Endothelial cell of umbilical vein (primary cell): ENCODE measurements around the gene SLC19A1. TPM values are rescaled to one million over a fixed set of nuclear protein-coding genes. Genes with fewer than 3 reads are reported as not detected.

Experiments used
- BruUV-seq: library from RNA; stranded (reverse); fragments of 400-500 nt; replicated peaks from 2 replicates; lab custom pipeline; 2021; lab: Mats Ljungman, UMichigan
- CTCF ChIA-PET: fragments of 300-600, 350-600 bp; sonication (Branson Sonifier 250); formaldehyde crosslinking; loops from one replicate; lab custom pipeline; 2021; ENCODE audit warnings: antibody characterized with exemption, inconsistent platforms; lab: Charles Lee
- POLR2A ChIA-PET: fragments of 300-600, 350-600 bp; sonication (Branson Sonifier 250); formaldehyde crosslinking; loops from one replicate; lab custom pipeline; 2021; ENCODE audit warnings: antibody characterized with exemption, inconsistent platforms; lab: Charles Lee
- DNase-seq: peaks from one replicate; pipeline ENCODE4 v3.0.0-alpha.2; 2011; ENCODE audit warnings: low read depth, low spot score
- FAIRE-seq: peaks from 2 replicates; lab custom pipeline; 2011; peaks lifted over from hg19 to GRCh38; lab: Jason Lieb, UNC
- H2AFZ ChIP-seq: 2 replicates; pipeline ENCODE4 v1.6.0; 2012; ENCODE audit warnings: low read depth, low read length, control low read depth, inconsistent platforms
- H3K27ac ChIP-seq: 2 replicates; pipeline ENCODE4 v1.5.1; 2011; ENCODE audit warnings: low read depth, mild to moderate bottlenecking, control low read depth, low read length, moderate library complexity; ENCODE audit not compliant: insufficient read depth
- H3K27me3 ChIP-seq, 2 experiments: 2 replicates each; pipeline versions ENCODE4 v1.6.0 to v1.6.1; 2011; ENCODE audit warnings: low read length in 2 of 2, mixed read lengths in 1 of 2; ENCODE audit not compliant: control insufficient read depth in 2 of 2, insufficient read depth in 2 of 2
- H3K36me3 ChIP-seq, 2 experiments: 2 replicates in 1 of 2; 3 replicates in 1 of 2; pipeline ENCODE4 v1.5.1; 2011; ENCODE audit warnings: low read length in 2 of 2, mild to moderate bottlenecking in 1 of 2, moderate library complexity in 1 of 2; ENCODE audit not compliant: control insufficient read depth in 2 of 2, insufficient read depth in 2 of 2; ENCODE audit errors: extremely low read depth in 1 of 2
- H3K4me1 ChIP-seq: 3 replicates; pipeline ENCODE4 v1.5.1; 2011; ENCODE audit warnings: mild to moderate bottlenecking, low read length; ENCODE audit not compliant: control insufficient read depth, insufficient read depth; ENCODE audit errors: extremely low read depth
- H3K4me2 ChIP-seq: 2 replicates; pipeline ENCODE4 v1.6.1; 2011; ENCODE audit warnings: low read length, control low read depth, mixed read lengths; ENCODE audit not compliant: insufficient read depth
- H3K4me3 ChIP-seq, 3 experiments: fragments of 200-600 bp in 1 of 3; sonication (generic), shearing (Covaris generic) in 1 of 3; replicated peaks in 1 of 3; 2 replicates each; pipeline ENCODE4 v1.5.1; 2011 to 2016; ENCODE audit warnings: control low read depth in 3 of 3, low read length in 3 of 3, mild to moderate bottlenecking in 2 of 3, inconsistent platforms in 1 of 3, low read depth in 1 of 3, moderate library complexity in 1 of 3; ENCODE audit not compliant: insufficient read depth in 1 of 3
- H3K79me2 ChIP-seq: 2 replicates; pipeline ENCODE4 v1.6.0; 2012; ENCODE audit warnings: low read length, inconsistent platforms; ENCODE audit not compliant: control insufficient read depth, insufficient read depth
- H3K9ac ChIP-seq: replicated peaks from 2 replicates; pipeline ENCODE3; 2011; ENCODE audit warnings: low read length, control low read depth; ENCODE audit not compliant: insufficient read depth; ENCODE audit errors: extremely low read depth
- H3K9me1 ChIP-seq: replicated peaks from 3 replicates; pipeline ENCODE4 v1.6.0; 2011; ENCODE audit warnings: mild to moderate bottlenecking, low read length; ENCODE audit not compliant: control insufficient read depth, insufficient read depth; ENCODE audit errors: extremely low read depth
- H3K9me3 ChIP-seq: replicated peaks from 2 replicates; pipeline ENCODE4 v1.5.1; 2012; ENCODE audit warnings: low read length, inconsistent platforms; ENCODE audit not compliant: control insufficient read depth, insufficient read depth
- H4K20me1 ChIP-seq: replicated peaks from 2 replicates; pipeline ENCODE3; 2011; ENCODE audit warnings: mild to moderate bottlenecking, low read length; ENCODE audit not compliant: control insufficient read depth, insufficient read depth; ENCODE audit errors: extremely low read depth
- CTCF ChIP-seq, 2 donors: IDR thresholded peaks; 1 replicate in 1 of 2; 2 replicates in 1 of 2; pipeline ENCODE4 v1.5.1; 2011; ENCODE audit warnings: low read length in 2 of 2, mild to moderate bottlenecking in 2 of 2, moderate library complexity in 2 of 2, control low read depth in 1 of 2, inconsistent platforms in 1 of 2, low read depth in 1 of 2; ENCODE audit not compliant: insufficient read depth in 1 of 2; ENCODE audit errors: extremely low read depth in 1 of 2
- EZH2 ChIP-seq: IDR thresholded peaks from 2 replicates; pipeline ENCODE4 v1.6.1; 2012; ENCODE audit warnings: borderline replicate concordance, low read depth, mild to moderate bottlenecking, moderate library complexity, low read length, inconsistent platforms; ENCODE audit not compliant: severe bottlenecking
- FOS ChIP-seq: IDR thresholded peaks from 2 replicates; pipeline ENCODE4 v1.6.1; 2011; ENCODE audit warnings: mild to moderate bottlenecking, low read length, moderate library complexity, borderline replicate concordance; ENCODE audit not compliant: insufficient read depth
- JUN ChIP-seq: IDR thresholded peaks from 2 replicates; pipeline ENCODE4 v1.6.1; 2011; ENCODE audit warnings: borderline replicate concordance, low read depth; ENCODE audit not compliant: insufficient read length, insufficient read depth
- MYC ChIP-seq: IDR thresholded peaks from one replicate; pipeline ENCODE4 v1.6.1; 2011; ENCODE audit warnings: mild to moderate bottlenecking, low read depth, low read length
- POLR2A ChIP-seq: IDR thresholded peaks from 2 replicates; pipeline ENCODE4 v1.6.1; 2012; ENCODE audit warnings: low read depth, mild to moderate bottlenecking, control low read depth, low read length
- dilution Hi-C: fragments of 300-500 bp; cut with MboI; formaldehyde crosslinking; loops from one replicate; pipeline ENCODE4 v1.15.0; 2019; ENCODE audit warnings: low sequenced_read_pairs; ENCODE audit not compliant: extremely low pct_ligation_motif_present
- intact Hi-C: fragments of 100-400 bp; cut with micrococcal nuclease; formaldehyde crosslinking; loops from one replicate; pipeline ENCODE4 v1.10.0; 2022
- polyA plus RNA-seq, 4 experiments: library from polyadenylated mRNA; depleted of rRNA in 3 of 4; stranded (reverse) in 3 of 4; unstranded in 1 of 4; fragments of >200 nt; gene quantifications; 2 replicates each; pipeline versions ENCODE4 v1.2.1 to v1.2.3, GENCODE V29; 2011 to 2012; ENCODE audit warnings: missing spikeins in 1 of 4
- total RNA-seq: library from RNA; stranded (reverse); gene quantifications from 2 replicates; pipeline ENCODE4 v1.2.3, GENCODE V29; 2021

The SLC19A1 gene
- total and polyA plus RNA-seq, 2 donors (not counting 3 experiments of a cell fraction or from before 2014, with no cell fraction given), result 36.3 to 54.6 TPM

GRCh38 chr21:45543371-45543709, 1.1 kb upstream of the SLC19A1 start:
- Histone ChIP-seq H3K27ac (no peak overlapping the region), H3K36me3 (no peaks in the 10 kb centered on the region), H4K20me1 (no peaks in the 10 kb centered on the region), H3K79me2 (peaks cover 34% of the 10 kb centered on the region), H3K27me3 (no peaks in the 10 kb centered on the region), H3K4me3 (no peak overlapping the region), H2AFZ (no peak overlapping the region), H3K9me1 (no peaks in the 10 kb centered on the region), H3K9ac (no peak overlapping the region), H3K4me1 (peaks cover 9% of the 10 kb centered on the region), H3K9me3 (no peaks in the 10 kb centered on the region), H3K4me2 (no peak overlapping the region)
- FAIRE-seq (no peak), DNase-seq (no peak)
- CTCF ChIA-PET, result interaction anchor here (1.9 kb wide), 1 partner anchor 13 kb away, joined by 7 read pairs; no protein-coding TSS in a partner anchor
- no TSS peak for BruUV-seq
- POLR2A ChIA-PET, result no interaction called here
- TF ChIP-seq EZH2 (no peak), CTCF (IDR thresholded peaks at IDR 0.05; ENCODE audit: extremely low read depth in 1 of 2, insufficient read depth in 1 of 2, low read depth in 1 of 2, low read length in 2 of 2) (no peak), MYC (no peak), FOS (no peak), POLR2A (no peak), JUN (no peak)
- dilution Hi-C loops (no loop called here), intact Hi-C loops (no loop called here)
